HEK293 (cell line): ENCODE results near the gene DNAH6.

ENCODE experiments used
- CTCF ChIA-PET: fragments of 350-600 bp; formaldehyde crosslinking; extraction: SDS; loops from one replicate; lab custom pipeline; 2021; ENCODE audit warnings: antibody characterized with exemption; lab: Yijun Ruan, JAX
- POLR2A ChIA-PET: fragments of 300-600 bp; formaldehyde crosslinking; extraction: SDS; loops from one replicate; lab custom pipeline; 2020; ENCODE audit warnings: antibody characterized with exemption, inconsistent platforms; lab: Yijun Ruan, JAX
- H3K27ac ChIP-seq: fragments of 200-500 bp; sonication (Bioruptor generic); 2 replicates; pipeline ENCODE4 v1.5.1; 2014; ENCODE audit warnings: low read depth, low read length, control low read depth, inconsistent platforms; ENCODE audit errors: extremely low read depth
- H3K36me3 ChIP-seq, 2 experiments: fragments of 200-500 bp in 1 of 2; sonication (Bioruptor generic) in 1 of 2; 1 replicate in 1 of 2; 2 replicates in 1 of 2; pipeline ENCODE4 v1.5.1; 2014 to 2017; ENCODE audit warnings: inconsistent platforms in 2 of 2, low read length in 2 of 2; ENCODE audit not compliant: control insufficient read depth in 2 of 2, insufficient read depth in 1 of 2
- H3K4me1 ChIP-seq: fragments of 200-500 bp; sonication (Bioruptor generic); 2 replicates; pipeline ENCODE4 v1.5.1; 2014; ENCODE audit warnings: mild to moderate bottlenecking, low read length, inconsistent platforms; ENCODE audit not compliant: control insufficient read depth, insufficient read depth
- H3K4me3 ChIP-seq: 2 replicates; pipeline ENCODE4 v1.5.1; 2011; ENCODE audit warnings: low read depth, mild to moderate bottlenecking, control low read depth, low read length, moderate library complexity
- H3K9me3 ChIP-seq: fragments of 200-500 bp; sonication (Bioruptor generic); 2 replicates; pipeline ENCODE4 v1.5.1; 2014; ENCODE audit warnings: low read depth, low read length, inconsistent platforms; ENCODE audit not compliant: control insufficient read depth, insufficient read depth
- HOXA7 ChIP-seq: sonication (generic); formaldehyde crosslinking; IDR thresholded peaks from 2 replicates; pipeline ENCODE4 v1.8.1; 2022; ENCODE audit warnings: missing genetic modification reagents, borderline replicate concordance
- HOXC10 ChIP-seq: sonication (generic); formaldehyde crosslinking; IDR thresholded peaks from 2 replicates; pipeline ENCODE4 v1.8.1; 2023; ENCODE audit warnings: mild to moderate bottlenecking, missing genetic modification reagents
- KLF8 ChIP-seq: fragments of 450-650 bp; formaldehyde crosslinking; IDR thresholded peaks from 2 replicates; pipeline ENCODE4 v1.5.1; 2016; ENCODE audit warnings: missing biosample characterization, missing genetic modification characterization
- SP7 ChIP-seq: fragments of 450-650 bp; formaldehyde crosslinking; IDR thresholded peaks from 2 replicates; pipeline ENCODE4 v1.5.1; 2016; ENCODE audit warnings: missing biosample characterization, missing genetic modification characterization
- TRIM28 ChIP-seq: IDR thresholded peaks from 2 replicates; pipeline ENCODE4 v1.6.1; 2011; ENCODE audit warnings: low read length, control low read depth, borderline replicate concordance
- ZBTB44 ChIP-seq: fragments of 450-650 bp; IDR thresholded peaks from 2 replicates; pipeline ENCODE4 v1.5.1; 2018; ENCODE audit warnings: missing biosample characterization, mild to moderate bottlenecking, missing genetic modification characterization
- ZBTB7A ChIP-seq: fragments of 450-650 bp; formaldehyde crosslinking; IDR thresholded peaks from 2 replicates; pipeline ENCODE4 v1.5.1; 2016; ENCODE audit warnings: low read depth, missing biosample characterization, missing genetic modification characterization
- ZFHX2 ChIP-seq: fragments of 450-650 bp; formaldehyde crosslinking; conservative IDR thresholded peaks from 2 replicates; pipeline ENCODE4 v1.5.1; 2016; ENCODE audit warnings: missing biosample characterization, missing genetic modification characterization
- ZNF146 ChIP-seq: fragments of 450-650 bp; formaldehyde crosslinking; IDR thresholded peaks from 2 replicates; pipeline ENCODE4 v1.5.1; 2016; ENCODE audit warnings: missing biosample characterization, missing genetic modification characterization
- ZNF169 ChIP-seq: fragments of 450-650 bp; formaldehyde crosslinking; IDR thresholded peaks from 2 replicates; pipeline ENCODE4 v1.5.1; 2016; ENCODE audit warnings: missing biosample characterization, missing genetic modification characterization
- ZNF26 ChIP-seq: fragments of 450-650 bp; formaldehyde crosslinking; IDR thresholded peaks from 2 replicates; pipeline ENCODE4 v1.5.1; 2016; ENCODE audit warnings: missing biosample characterization, missing genetic modification characterization
- ZNF473 ChIP-seq: fragments of 450-650 bp; formaldehyde crosslinking; IDR thresholded peaks from 2 replicates; pipeline ENCODE4 v1.5.1; 2017; ENCODE audit warnings: missing biosample characterization, missing genetic modification characterization
- ZNF548 ChIP-seq: fragments of 450-650 bp; formaldehyde crosslinking; IDR thresholded peaks from 2 replicates; pipeline ENCODE4 v1.5.1; 2016; ENCODE audit warnings: missing biosample characterization, missing genetic modification characterization
- ZNF629 ChIP-seq: fragments of 450-650 bp; formaldehyde crosslinking; IDR thresholded peaks from 2 replicates; pipeline ENCODE4 v1.5.1; 2017; ENCODE audit warnings: missing biosample characterization, missing genetic modification characterization
- ZNF645 ChIP-seq: fragments of 450-650 bp; formaldehyde crosslinking; IDR thresholded peaks from 2 replicates; pipeline ENCODE4; 2016; ENCODE audit warnings: missing biosample characterization, missing genetic modification characterization
- ZNF654 ChIP-seq: fragments of 450-650 bp; formaldehyde crosslinking; IDR thresholded peaks from 2 replicates; pipeline ENCODE4 v1.5.1; 2016; ENCODE audit warnings: low read depth, missing biosample characterization, missing genetic modification characterization
- ZNF747 ChIP-seq: fragments of 450-650 bp; formaldehyde crosslinking; IDR thresholded peaks from 2 replicates; pipeline ENCODE4 v1.5.1; 2016; ENCODE audit warnings: missing biosample characterization, missing genetic modification characterization
- TF ChIP-seq, protein P1 (sequence below): fragments of 450-650 bp; formaldehyde crosslinking; IDR thresholded peaks from 2 replicates; pipeline ENCODE4 v1.5.1; 2017; ENCODE audit warnings: missing biosample characterization, missing genetic modification characterization
- TF ChIP-seq, protein P2 (sequence below): fragments of 450-650 bp; formaldehyde crosslinking; conservative IDR thresholded peaks from 2 replicates; pipeline ENCODE4 v1.5.1; 2016; ENCODE audit warnings: low read depth, missing biosample characterization, missing genetic modification characterization
- TF ChIP-seq, protein P3 (sequence below): fragments of 450-650 bp; formaldehyde crosslinking; optimal IDR thresholded peaks from 2 replicates; pipeline ENCODE3; 2016; ENCODE audit warnings: missing biosample characterization, mild to moderate bottlenecking, missing genetic modification characterization

DNAH6 gene

DNA sequence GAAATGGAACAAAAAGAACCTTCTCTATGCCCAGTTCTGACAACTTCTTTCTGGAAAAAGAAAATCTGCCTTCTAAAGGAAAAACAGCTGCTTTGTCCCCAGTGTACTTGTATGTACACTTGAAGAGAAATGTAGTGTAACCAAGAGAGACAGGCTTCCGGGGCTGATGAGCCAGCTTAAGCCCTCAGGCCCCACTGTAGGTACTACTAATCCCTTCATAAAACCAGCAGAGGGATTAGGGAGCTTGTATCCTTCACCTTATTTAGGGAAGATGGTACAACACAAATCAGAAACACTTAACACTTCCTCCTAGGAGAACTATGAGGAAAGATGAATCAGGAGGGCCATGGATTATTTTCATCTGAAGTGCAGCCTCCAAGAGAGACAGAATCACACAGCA, 38.4 kb upstream of the DNAH6 start:
- no peaks in the 10 kb centered on the region for H3K36me3 ChIP-seq
- ChIA-PET CTCF (interaction anchor here (0.6 kb wide), 1 partner anchor 152 kb away, joined by 3 read pairs; no protein-coding TSS in a partner anchor), POLR2A (no interaction called here)
- H3K27ac ChIP-seq = no peak overlapping the region
- H3K4me3 ChIP-seq = no peak overlapping the region
- TF ChIP-seq ZBTB44 (tag by site-specific recombination) = no peak
- no peak for TF ChIP-seq TRIM28
- TF ChIP-seq, protein P1, sequence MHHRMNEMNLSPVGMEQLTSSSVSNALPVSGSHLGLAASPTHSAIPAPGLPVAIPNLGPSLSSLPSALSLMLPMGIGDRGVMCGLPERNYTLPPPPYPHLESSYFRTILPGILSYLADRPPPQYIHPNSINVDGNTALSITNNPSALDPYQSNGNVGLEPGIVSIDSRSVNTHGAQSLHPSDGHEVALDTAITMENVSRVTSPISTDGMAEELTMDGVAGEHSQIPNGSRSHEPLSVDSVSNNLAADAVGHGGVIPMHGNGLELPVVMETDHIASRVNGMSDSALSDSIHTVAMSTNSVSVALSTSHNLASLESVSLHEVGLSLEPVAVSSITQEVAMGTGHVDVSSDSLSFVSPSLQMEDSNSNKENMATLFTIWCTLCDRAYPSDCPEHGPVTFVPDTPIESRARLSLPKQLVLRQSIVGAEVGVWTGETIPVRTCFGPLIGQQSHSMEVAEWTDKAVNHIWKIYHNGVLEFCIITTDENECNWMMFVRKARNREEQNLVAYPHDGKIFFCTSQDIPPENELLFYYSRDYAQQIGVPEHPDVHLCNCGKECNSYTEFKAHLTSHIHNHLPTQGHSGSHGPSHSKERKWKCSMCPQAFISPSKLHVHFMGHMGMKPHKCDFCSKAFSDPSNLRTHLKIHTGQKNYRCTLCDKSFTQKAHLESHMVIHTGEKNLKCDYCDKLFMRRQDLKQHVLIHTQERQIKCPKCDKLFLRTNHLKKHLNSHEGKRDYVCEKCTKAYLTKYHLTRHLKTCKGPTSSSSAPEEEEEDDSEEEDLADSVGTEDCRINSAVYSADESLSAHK (tag by site-specific recombination) = no peak
- no peak for TF ChIP-seq ZNF645 (tag by site-specific recombination)
- no peak for TF ChIP-seq ZNF146 (tag by site-specific recombination)
- no peak for TF ChIP-seq HOXC10 (CRISPR knock-in tag)
- TF ChIP-seq KLF8 (tag by site-specific recombination) = no peak
- no peak for TF ChIP-seq ZNF169 (tag by site-specific recombination)
- no peak for TF ChIP-seq SP7
- TF ChIP-seq ZNF747 (tag by site-specific recombination) = no peak
- TF ChIP-seq ZNF548 (tag by site-specific recombination) = no peak
- no peak for TF ChIP-seq HOXA7 (CRISPR knock-in tag)
- TF ChIP-seq ZNF629 (tag by site-specific recombination) = no peak
- TF ChIP-seq, protein P2, sequence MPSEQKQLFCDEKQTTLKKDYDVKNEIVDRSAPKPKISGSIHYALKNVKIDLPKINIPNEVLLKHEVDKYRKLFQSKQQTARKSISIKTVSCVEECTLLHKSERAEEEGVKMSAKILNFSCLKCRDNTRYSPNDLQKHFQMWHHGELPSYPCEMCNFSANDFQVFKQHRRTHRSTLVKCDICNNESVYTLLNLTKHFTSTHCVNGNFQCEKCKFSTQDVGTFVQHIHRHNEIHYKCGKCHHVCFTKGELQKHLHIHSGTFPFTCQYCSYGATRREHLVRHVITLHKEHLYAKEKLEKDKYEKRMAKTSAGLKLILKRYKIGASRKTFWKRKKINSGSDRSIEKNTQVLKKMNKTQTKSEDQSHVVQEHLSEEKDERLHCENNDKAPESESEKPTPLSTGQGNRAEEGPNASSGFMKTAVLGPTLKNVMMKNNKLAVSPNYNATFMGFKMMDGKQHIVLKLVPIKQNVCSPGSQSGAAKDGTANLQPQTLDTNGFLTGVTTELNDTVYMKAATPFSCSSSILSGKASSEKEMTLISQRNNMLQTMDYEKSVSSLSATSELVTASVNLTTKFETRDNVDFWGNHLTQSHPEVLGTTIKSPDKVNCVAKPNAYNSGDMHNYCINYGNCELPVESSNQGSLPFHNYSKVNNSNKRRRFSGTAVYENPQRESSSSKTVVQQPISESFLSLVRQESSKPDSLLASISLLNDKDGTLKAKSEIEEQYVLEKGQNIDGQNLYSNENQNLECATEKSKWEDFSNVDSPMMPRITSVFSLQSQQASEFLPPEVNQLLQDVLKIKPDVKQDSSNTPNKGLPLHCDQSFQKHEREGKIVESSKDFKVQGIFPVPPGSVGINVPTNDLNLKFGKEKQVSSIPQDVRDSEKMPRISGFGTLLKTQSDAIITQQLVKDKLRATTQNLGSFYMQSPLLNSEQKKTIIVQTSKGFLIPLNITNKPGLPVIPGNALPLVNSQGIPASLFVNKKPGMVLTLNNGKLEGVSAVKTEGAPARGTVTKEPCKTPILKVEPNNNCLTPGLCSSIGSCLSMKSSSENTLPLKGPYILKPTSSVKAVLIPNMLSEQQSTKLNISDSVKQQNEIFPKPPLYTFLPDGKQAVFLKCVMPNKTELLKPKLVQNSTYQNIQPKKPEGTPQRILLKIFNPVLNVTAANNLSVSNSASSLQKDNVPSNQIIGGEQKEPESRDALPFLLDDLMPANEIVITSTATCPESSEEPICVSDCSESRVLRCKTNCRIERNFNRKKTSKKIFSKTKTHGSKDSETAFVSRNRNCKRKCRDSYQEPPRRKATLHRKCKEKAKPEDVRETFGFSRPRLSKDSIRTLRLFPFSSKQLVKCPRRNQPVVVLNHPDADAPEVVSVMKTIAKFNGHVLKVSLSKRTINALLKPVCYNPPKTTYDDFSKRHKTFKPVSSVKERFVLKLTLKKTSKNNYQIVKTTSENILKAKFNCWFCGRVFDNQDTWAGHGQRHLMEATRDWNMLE (tag by site-specific recombination) = no peak
- no peak for TF ChIP-seq ZNF473 (tag by site-specific recombination)
- TF ChIP-seq ZNF654 (tag by site-specific recombination) = no peak
- no peak for TF ChIP-seq ZBTB7A (tag by site-specific recombination)
- TF ChIP-seq ZFHX2 (tag by site-specific recombination) = no peak
- TF ChIP-seq ZNF26 (tag by site-specific recombination) = no peak
- TF ChIP-seq, protein P3, sequence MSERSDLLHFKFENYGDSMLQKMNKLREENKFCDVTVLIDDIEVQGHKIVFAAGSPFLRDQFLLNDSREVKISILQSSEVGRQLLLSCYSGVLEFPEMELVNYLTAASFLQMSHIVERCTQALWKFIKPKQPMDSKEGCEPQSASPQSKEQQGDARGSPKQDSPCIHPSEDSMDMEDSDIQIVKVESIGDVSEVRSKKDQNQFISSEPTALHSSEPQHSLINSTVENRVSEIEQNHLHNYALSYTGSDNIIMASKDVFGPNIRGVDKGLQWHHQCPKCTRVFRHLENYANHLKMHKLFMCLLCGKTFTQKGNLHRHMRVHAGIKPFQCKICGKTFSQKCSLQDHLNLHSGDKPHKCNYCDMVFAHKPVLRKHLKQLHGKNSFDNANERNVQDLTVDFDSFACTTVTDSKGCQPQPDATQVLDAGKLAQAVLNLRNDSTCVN (tag by site-specific recombination) = no peak
- no peaks in the 10 kb centered on the region for H3K9me3 ChIP-seq
- H3K4me1 ChIP-seq = no peaks in the 10 kb centered on the region
